Muscle of back (tissue), 11 donors: ENCODE measurements around the gene SDHAF1. TPM values are rescaled to one million over a fixed set of nuclear protein-coding genes. Genes with fewer than 3 reads are reported as not detected.

Experiments used
- DNase-seq, 3 donors: peaks; one replicate each; pipeline versions ENCODE4 v3.0.0 to v3.0.0-alpha.2; 2013
- polyA plus RNA-seq, 10 donors: library from polyadenylated mRNA; unstranded; fragments of 120-200 nt; gene quantifications; one replicate each; pipeline ENCODE4 v1.2.1, GENCODE V29; 2013; ENCODE audit not compliant: insufficient read length in 10 of 10

SDHAF1 gene
- polyA plus RNA-seq, 10 donors: 9.4 to 13.8 (median 11.4) TPM

DNA sequence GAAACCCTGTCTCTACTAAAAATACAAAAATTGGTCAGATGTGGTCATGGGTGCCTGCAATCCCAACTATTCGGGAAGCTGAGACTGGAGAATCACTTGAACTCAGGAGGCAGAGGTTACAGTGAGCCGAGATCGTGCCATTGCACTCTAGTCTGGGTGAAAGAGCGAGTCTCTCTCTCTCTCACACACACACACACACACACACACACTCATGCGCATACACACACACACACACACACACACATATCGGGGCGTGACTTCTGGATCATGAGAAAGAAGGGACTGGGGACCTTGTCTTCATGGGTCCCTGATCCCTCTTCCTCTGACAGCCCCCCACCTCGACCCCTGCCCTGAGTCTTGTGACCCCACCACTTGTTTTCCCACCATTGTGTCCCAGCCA is 11.8 kb upstream of the SDHAF1 start:
- no peak for DNase-seq

DNA sequence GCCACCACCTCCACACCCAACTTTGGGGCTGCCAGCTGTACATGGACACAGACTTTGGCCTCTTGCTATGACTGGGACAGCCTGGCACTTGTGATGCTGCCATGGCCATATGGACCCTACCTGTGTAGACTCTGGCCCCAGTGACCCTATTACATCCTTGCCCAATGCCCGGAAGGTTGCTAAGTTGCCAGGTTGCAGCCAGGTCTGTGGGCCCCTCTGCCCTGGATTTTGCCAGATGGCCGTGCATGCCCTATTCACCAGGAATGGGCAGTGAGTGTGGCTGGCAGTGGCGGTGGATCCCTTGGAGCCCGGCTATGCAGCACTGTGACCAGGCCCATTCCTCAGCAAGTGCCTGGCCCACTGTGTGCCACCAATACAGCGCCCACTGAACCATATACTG is 8.9 kb upstream of the SDHAF1 start:
- DNase-seq: no peak

DNA sequence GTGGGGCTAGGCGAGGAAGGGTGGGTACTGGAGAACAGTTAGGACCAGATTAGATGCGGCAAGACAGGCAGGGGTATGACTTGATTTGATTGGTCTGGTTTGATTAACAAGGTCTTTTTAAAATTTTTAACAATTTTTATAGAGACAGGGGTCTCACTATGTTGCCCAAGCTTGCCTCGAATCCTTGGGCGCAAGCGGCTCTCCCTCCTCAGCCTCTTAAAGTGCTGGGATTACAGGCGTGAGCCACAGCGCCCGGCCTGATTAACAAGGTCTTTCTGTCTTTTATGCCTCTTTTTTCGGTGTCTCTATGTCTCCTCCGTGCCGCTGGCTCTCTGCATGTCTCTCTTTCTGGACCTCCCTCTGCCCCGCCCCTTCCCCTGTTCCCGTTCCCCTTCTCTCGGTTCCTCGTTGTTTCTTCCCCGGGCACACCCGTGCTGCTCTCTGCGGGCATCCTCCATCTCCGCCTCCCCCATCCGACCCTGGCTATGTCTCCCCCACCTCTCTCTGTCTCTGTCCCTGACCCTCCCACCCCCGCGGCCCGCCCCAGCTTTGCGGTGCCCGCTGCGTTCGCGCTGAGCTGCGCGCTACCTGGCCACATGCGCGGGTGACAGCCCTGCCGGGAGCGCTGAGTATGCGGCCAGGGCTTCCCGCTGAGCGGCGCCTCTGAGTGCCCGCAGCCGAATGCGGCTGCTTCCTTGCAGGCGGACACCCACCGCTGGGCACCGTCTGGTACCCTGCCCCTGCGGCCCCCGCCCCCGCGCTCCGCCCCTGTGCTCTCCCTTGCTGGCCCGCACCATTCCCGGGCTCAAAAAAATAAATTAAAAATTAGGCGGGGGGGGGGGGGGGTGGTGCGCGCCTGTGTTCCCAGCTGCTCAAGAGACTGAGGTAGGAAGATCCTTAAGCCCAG is 8.1 kb upstream of the SDHAF1 start:
- no peak for DNase-seq

DNA sequence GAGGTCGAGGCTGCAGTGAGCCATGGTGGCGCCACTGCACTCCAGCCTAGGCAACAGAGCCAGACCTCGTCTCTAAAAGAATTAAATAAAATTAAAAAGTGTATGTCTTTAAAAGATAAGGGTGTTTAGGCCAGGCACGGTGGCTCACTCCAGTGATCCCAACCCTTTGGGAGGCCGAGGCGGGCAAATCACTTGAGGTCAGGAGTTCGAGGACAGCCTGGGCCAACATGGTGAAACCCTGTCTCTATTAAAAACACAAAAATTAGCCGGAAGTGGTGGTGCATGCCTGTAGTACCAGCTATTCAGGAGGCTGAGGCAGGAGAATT is 7.5 kb upstream of the SDHAF1 start:
- no peak for DNase-seq

DNA sequence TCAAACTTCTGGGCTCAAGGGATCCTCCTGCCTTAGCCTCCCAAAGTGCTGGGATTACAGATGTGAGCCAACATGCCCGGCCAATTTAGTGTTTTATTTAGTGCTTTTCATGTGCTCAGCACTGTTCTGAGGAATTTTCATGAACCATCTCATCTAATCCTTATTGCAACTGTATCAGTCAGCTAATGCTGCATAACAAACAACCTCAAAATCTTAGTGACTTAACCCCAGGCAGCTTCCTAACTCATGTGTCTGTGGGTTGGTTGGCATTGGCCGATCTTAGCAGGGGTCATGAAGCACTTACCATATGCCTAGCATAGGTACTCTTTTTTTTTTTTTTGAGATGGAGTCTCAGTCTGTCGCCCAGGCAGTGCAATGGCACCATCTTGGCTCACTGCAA is 6.2 kb upstream of the SDHAF1 start:
- no peak for DNase-seq

DNA sequence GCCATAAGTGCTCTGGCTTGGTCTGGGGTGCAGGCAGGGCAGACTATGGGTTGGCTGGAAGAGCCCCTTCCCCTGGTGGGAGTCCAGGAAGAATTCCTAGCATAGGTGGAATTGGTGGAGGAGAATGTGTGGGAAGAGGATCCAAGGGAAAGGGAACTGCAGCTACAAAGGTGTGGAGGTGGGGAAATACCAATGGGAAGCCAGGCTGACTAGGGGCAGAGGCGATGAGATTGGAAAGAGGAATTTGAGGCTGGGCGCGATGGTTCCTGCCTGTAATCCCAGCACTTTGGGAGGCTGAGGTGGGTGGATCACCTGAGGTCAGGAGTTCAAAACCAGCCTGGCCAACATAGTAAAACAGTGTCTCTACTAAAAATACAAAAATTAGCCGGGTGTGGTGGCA is 4.8 kb upstream of the SDHAF1 start:
- DNase-seq: no peak

DNA sequence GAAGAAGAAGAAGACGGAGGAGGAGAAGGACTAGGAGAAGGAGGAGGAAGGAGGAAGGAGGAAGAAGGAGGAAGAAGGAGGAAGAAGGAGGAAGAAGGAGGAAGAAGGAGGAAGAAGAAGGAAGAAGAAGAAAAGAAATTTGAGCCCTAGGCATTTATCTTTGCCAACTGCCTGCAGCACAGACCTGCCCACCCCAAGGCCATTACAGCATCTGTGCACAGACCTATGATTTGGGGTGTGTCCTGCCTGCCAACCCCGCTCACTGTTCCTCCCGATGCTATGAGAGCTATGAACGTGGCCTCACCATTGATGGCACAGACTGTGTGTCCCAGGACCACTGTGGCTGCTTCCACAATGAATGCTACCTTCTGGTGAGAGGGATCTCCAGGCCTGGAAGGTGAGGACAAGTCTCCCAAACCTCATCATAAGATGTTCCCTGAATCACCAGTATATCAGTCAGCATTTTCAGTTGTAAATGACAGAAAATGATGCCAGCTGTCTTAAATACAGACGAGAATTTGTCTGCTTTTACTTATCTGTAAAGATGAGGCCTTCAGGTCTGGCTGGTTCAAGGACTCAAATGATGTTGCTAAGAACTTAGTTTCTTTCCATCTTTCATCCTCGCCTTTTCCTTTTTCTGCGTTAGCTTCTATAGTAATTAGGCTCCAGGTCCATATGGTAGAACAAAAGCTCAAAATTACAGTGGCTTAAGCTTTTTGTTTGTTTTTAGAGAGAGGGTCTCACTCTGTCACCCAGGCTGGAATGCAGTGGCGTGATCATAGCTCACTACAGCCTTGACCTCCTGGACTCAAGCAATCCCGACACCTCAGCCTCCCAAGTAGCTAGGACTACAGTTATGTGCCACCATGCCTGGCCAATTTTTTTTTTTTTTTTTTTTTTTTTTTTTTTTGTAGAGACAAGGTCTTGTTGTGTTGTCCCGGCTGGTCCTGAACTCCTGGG is 3.9 kb upstream of the SDHAF1 start:
- DNase-seq: no peak

DNA sequence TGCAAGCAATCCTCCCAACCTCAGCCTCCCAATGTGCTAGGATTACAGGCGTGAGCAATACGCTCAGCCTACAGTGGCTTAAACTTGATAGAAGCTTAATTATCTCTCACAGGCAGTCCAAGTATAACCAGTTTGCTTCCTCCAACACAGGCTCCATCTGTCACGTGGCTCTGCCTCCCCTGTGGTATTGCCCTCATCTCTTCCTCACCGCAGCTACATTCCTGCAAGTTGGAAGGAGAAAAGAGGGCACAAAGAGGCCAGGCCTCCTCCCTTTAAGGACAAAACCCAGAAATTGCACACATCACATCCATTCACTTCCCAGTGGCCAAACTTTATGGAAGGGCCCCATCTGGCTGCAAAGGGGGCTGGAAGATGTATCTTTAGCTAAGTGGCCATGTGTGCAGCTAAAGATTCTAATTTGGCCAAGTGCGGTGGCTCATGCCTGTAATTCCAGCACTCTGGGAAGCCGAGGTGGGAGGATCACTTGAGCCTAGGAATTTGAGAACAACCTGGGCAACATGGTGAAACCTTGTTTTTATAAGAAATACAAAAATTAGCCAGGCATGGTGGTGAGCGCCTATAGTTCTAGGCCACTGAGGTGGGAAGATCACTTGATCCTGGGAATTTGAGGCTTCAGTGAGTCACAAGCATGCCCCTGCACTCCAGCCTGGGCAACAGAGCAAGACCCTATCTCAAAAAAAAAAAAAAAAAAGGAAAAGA is 3.1 kb upstream of the SDHAF1 start:
- no peak for DNase-seq

DNA sequence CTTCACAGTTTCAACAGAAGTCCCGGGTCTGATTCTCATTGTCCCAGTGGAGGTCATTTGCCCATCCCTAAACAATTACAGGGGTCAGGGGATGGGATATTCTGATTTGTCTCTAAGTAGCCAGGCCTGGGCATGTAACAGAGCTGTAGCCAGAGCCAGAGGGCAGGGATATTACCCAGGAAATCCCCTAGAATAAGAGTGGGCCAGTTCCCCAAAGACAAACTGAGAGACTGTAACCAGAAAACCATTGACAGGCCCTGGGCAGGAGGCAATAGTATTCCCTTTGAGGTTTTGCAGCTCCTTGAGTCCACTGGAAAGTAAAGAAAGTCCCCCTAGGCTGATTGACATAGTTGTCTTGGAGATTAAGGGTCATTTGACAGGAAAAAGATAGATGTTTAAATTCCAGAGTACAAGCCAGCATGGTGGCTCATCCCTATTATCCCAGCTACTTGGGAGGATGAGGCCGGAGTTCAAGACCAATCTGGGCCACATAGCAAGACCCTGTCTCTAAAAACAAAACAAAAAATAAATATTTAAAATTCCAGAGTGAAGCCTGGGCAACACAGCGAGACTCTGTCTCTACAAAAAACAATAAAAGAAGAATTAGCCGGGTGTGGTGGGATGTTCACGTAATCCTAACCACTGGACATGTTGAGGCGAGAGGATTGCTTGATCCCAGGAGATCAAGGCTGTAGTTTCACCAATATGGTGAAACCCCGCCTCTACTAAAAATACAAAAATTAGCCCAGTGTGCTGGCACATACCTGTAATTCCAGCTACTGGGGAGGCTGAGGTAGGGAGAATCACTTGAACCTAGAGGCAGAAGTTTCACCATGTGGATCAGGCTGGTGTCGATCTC is 1.9 kb upstream of the SDHAF1 start:
- DNase-seq: no peak

DNA sequence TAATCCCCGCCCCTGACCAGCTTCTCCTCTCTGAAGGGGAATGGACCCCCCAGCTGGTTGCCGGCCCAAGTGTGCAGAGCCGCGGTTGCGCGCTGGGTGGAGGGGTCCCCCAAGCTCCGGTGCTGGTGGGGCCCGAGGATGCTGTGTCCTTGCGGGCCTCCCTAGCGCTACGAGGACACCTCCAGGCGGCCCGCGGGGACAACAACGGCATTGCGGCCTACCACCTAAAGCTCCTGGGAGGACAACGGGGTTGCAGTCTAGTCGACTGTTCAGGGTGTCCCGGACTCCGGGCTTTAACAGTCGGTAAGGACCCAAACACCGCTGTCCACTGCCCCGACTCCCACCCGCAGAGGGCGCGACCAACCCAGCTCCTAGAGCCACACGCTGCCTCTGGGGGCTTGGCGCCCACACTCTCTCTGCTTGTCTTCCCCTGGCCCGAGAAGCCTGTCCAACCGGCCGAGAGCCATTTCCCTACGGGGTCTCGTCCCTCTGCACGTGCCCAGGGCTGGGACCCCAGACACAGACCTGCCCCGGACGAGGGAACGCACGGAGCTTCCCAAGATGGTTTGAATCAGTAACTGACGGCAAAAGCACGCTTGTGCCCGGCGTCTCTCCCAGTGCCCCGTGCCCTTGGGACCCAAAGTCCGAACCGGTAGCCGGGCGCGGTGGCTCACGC is 927 bp upstream of the SDHAF1 start:
- DNase-seq: peak in 1 of 3 donors; percentile 48

DNA sequence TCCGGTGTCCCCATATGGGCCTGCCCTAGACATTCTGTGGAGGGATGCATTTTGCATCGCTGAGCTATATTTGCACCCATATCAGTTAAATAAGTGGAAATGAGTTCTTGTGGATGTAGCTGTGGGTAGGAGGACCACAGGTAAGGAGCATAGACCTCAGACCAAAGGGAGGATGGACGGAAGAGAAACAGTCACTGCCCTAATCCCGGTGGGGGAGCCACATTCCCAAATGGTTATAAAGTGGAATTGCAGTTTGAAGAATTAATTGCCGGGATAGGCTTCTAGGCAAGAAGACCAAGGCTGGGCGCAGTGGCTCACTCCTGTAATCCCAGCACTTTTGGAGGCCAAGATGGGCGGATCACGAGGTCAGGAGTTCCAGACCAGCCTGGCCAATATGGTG is 1.8 kb downstream of the SDHAF1 start:
- DNase-seq: no peak

DNA sequence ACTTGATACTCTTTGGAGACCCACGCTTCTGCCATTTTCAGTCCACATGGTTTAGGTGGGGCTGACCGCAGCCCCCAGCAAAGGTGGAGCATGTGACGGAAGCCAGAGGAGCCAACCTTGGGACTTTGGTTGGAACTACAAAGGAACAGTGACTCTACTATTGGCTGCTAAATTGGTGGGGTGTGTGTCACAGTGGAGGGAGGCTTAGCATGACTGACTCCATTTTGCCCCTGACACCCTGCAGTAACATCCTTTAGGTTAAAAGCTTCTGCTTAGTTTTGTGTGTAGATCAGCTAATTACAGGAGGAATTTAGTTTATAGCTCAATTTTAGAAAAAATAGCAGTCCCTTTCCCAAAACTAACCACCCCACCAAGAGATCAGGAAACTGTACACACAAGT is 6.6 kb downstream of the SDHAF1 start:
- DNase-seq: no peak

DNA sequence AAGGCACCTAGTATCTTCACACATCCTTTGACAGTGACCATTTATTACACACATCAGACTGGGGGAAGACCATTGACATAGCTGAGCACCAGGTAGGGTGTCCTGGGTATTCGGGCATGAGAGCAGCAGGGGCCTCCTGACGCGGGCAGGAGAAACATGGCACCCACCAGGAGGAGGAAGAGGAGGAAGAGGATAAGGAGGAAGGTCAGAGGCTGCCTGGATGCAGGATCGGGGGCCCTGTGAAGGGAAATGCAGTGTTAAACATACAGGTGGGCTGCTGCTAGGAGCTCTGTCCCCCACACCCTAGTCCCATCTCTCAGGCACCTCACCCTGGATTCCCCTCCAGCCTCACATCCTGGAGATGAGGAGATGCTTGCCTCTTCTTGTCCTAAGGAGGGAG is 8.3 kb downstream of the SDHAF1 start:
- DNase-seq: no peak

DNA sequence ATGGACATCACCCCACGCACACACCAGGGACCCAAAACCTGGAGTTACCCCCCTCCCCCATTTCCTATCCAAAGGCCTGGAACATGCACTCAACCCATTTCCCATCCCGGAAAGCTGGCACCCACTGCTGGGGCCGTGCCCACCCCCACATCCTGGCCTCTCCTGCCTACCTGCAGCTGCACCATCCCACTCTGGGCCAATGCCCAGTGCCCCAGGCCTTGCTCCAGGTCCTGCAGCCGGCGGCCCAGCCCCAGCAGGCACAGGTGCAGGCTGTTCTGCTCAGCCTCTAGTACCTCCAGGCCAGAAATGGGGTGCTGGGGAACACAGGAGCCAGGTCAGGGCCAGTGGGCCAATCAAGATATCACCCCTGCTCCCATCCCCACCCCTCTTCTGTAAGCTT is 12.0 kb downstream of the SDHAF1 start:
- DNase-seq: no peak

DNA sequence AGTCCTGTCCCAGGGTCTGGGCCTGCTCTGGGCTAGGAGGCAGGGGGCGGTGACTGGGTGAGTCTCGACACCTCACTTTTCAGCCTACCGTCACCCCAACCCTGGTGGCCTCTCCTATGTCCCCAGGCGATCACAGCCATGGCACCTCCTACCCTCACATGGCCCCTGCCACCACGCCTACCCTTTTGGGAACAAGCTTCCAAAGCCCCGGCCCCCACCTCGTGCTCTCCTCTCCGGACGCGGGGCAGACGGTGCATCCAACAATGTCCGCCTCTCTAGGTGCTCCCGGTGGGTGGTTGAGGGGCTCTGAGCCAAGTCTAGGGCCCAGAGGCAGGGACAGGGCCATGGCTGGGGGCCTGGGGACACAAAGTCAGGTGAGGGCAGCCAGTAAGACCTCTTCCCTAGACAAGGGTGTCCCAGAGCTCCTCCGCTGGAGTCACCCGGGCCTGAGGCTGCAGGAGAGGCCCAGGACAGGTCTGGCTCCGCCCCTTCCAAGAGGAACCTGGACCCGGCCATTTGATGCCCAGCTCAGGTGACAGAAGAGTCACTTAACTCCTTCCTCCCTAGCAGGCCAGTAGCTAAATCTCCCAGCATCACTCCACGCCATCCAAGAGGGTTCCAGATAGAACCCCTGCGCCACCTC is 13.5 kb downstream of the SDHAF1 start, which contains the start of gene SYNE4:
SYNE4 (minus strand) TSS at position 478 of the 643 bp plus-strand sequence; CDS start at position 346, 132 bp downstream.
- DNase-seq: no peak

DNA sequence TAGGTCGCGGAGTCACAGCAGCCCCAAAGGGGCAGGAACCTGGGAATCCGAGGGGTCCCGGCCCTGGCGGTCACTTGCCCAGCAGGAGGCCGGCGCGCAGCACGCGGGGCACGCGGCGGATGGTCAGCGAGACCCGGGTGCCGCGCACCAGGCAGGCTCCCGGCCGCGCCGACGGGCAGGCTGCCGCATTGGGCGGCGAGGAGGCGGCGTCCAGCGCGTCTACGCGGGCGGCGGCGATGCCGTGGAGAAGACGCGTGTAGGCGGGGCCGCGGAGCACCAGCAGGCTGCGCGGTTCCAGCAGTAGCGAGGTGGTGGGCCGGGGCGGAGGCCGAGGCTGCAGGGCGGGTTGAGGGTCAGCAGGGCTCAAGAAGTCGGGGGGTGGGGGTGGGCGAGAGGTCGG is 14.2 kb downstream of the SDHAF1 start:
- peak; percentile 43 to 82 (median 76) for DNase-seq

DNA sequence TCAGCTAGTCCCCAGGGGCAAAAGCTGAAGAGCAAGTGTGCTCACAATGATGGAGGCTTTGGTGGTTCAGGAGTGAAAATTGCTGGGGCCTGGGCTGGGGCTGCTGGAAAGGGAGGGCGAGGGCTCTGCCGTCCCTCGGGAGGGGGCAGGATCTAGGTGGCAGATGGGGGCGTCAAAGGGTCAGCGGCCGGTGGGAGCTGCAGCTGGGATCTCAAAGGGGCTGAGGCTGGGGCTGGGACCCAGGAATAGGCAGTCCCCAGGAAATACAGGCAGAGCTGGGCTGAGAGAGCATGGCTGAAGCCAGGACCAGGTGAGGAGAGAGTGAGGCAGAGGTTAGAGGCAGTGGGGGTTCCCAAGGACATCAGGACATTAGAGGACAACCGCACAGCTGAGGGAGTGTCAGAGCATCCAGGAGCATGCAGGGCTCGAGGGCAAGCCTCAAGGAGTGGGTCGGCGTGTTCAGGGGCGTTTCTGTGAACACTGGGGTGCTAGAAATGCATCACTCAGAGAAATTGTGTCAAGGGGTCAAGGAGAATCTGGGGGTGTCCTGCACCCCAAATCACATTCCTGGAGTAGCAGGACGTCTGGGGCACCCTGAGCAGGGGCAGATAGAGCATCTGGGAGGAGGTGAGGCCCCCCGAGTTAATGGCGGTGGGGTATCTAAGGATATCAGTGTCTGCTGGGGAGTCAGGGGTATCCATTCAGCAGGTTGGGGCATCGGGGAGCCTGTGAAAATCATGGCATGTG is 14.8 kb downstream of the SDHAF1 start:
- DNase-seq: no peak

DNA sequence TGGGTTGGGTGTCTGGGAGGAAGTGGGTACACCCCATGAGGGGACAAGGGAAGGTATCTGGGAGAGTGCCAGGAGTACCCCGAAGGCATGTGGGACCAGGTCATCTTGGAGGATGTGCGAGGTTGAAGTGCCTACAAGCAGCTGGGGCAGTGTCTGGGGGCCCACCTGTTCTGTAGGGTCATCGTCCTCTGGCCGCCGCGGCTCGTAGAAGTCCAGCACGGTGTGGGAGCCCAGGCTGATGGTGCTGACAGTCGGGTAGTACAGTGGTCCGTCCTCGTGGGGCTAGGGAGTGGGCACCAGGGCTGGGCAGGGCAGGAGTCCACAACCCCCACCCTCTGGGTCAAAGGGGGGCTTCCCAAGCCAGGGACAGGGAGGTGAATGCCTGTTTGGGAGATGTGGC is 15.4 kb downstream of the SDHAF1 start:
- DNase-seq: no peak
